SU-DHL-6 (cell line): ENCODE measurements around the gene DSTYK.
"Not testable (repeated sequence)": the region's sequence is repeated elsewhere in the genome, so short reads cannot be mapped to it uniquely, and the experiment has no call there.

Experiments used
- H2AFZ ChIP-seq: fragments of 200-600 bp; sonication (generic); 2 replicates; pipeline ENCODE4 v1.6.1; 2014; ENCODE audit warnings: low read depth, mild to moderate bottlenecking, moderate library complexity, mixed read lengths, antibody characterized with exemption, low read length; ENCODE audit not compliant: severe bottlenecking
- H3F3A ChIP-seq: fragments of 200-600 bp; shearing (Covaris generic); 2 replicates; pipeline ENCODE4 v1.6.0; 2016; ENCODE audit warnings: antibody characterized with exemption, mild to moderate bottlenecking; ENCODE audit not compliant: insufficient read depth
- H3K27ac ChIP-seq: fragments of 200-600 bp; sonication (generic); 2 replicates; pipeline ENCODE4 v1.5.1; 2016; ENCODE audit warnings: low read depth, mild to moderate bottlenecking, low read length, moderate library complexity, mixed read lengths
- H3K27me3 ChIP-seq: fragments of 200-600 bp; sonication (generic), shearing (Covaris generic); 2 replicates; pipeline ENCODE4 v1.6.0; 2014; ENCODE audit warnings: mild to moderate bottlenecking, low read length
- H3K36me3 ChIP-seq: fragments of 200-600 bp; sonication (generic); 2 replicates; pipeline ENCODE4 v1.6.1; 2014; ENCODE audit warnings: mild to moderate bottlenecking, low read length, mixed read lengths
- H3K4me2 ChIP-seq: fragments of 300-600, 200-600 bp; shearing (Covaris generic), sonication (generic); 2 replicates; pipeline ENCODE4 v1.6.0; 2014; ENCODE audit warnings: low read length, low read depth, mild to moderate bottlenecking; ENCODE audit not compliant: poor library complexity, severe bottlenecking
- H3K4me3 ChIP-seq: fragments of 200-600 bp; sonication (generic); 2 replicates; pipeline ENCODE4 v1.5.1; 2014; ENCODE audit warnings: antibody characterized with exemption, low read length, mild to moderate bottlenecking, mixed read lengths; ENCODE audit not compliant: insufficient read depth, poor library complexity, severe bottlenecking
- H3K79me2 ChIP-seq: fragments of 200-600 bp; sonication (generic); 2 replicates; pipeline ENCODE4 v1.6.1; 2014; ENCODE audit warnings: mild to moderate bottlenecking, low read length, moderate library complexity; ENCODE audit not compliant: insufficient read depth
- H3K9ac ChIP-seq: fragments of 200-600 bp; sonication (generic); 2 replicates; pipeline ENCODE4 v1.7.0; 2014; ENCODE audit warnings: mild to moderate bottlenecking, low read length
- H3K9me2 ChIP-seq: fragments of 200-600 bp; sonication (generic); replicated peaks from 2 replicates; pipeline ENCODE4 v1.6.1; 2014; ENCODE audit warnings: low read length; ENCODE audit not compliant: insufficient read depth
- H3K9me3 ChIP-seq: fragments of 200-600 bp; sonication (generic); 2 replicates; pipeline ENCODE4 v1.6.1; 2014; ENCODE audit warnings: low read length, mixed read lengths; ENCODE audit not compliant: insufficient read depth
- H4K20me1 ChIP-seq: fragments of 200-600 bp; sonication (generic); 2 replicates; pipeline ENCODE4 v1.6.1; 2014; ENCODE audit warnings: low read depth, mild to moderate bottlenecking, antibody characterized with exemption, low read length, moderate library complexity, mixed read lengths
- CTCF ChIP-seq: fragments of 200-600 bp; sonication (generic); IDR thresholded peaks from one replicate; pipeline ENCODE4 v1.5.1; 2017; ENCODE audit warnings: antibody characterized with exemption, mild to moderate bottlenecking, low read length, moderate library complexity; ENCODE audit not compliant: insufficient read depth, poor library complexity, severe bottlenecking
- EZH2phosphoT487 ChIP-seq: fragments of 200-600 bp; sonication (generic), shearing (Covaris generic); conservative IDR thresholded peaks from 2 replicates; pipeline ENCODE4 v1.6.1; 2018; ENCODE audit warnings: mild to moderate bottlenecking, antibody characterized with exemption, low read length, moderate library complexity, mixed read lengths

Gene DSTYK

GRCh38 chr1:205161076-205161475 lies 50.4 kb downstream of the DSTYK start:
- no peaks in the 10 kb centered on the region for H3K9me2 ChIP-seq
- TF ChIP-seq CTCF (no peak), EZH2phosphoT487 (no peak)
- no peak overlapping the region for H3K4me3 ChIP-seq
- H3K27me3 ChIP-seq: no peaks in the 10 kb centered on the region
- H2AFZ ChIP-seq: no peak overlapping the region
- no peaks in the 10 kb centered on the region for H3F3A ChIP-seq
- H3K27ac ChIP-seq: no peak overlapping the region
- no peak overlapping the region for H3K9ac ChIP-seq
- H3K36me3 ChIP-seq: peaks cover 14% of the 10 kb centered on the region
- H3K79me2 ChIP-seq: no peaks in the 10 kb centered on the region
- no peaks in the 10 kb centered on the region for H4K20me1 ChIP-seq
- H3K9me3 ChIP-seq: peaks cover 4% of the 10 kb centered on the region
- H3K4me2 ChIP-seq: no peak overlapping the region

GRCh38 chr1:205158048-205158616 lies 53.4 kb downstream of the DSTYK start:
- H3K4me3 ChIP-seq: no peak overlapping the region
- no peak overlapping the region for H3K4me2 ChIP-seq
- H3K9me2 ChIP-seq: no peaks in the 10 kb centered on the region
- peaks cover 10% of the 10 kb centered on the region for H3K9me3 ChIP-seq
- no peak for TF ChIP-seq EZH2phosphoT487
- no peak for TF ChIP-seq CTCF
- no peaks in the 10 kb centered on the region for H4K20me1 ChIP-seq
- no peak overlapping the region for H3K9ac ChIP-seq
- no peaks in the 10 kb centered on the region for H3K27me3 ChIP-seq
- H2AFZ ChIP-seq: no peak overlapping the region
- H3K79me2 ChIP-seq: no peaks in the 10 kb centered on the region
- no peaks in the 10 kb centered on the region for H3F3A ChIP-seq
- H3K36me3 ChIP-seq: peaks cover 17% of the 10 kb centered on the region
- H3K27ac ChIP-seq: no peak overlapping the region

DNA sequence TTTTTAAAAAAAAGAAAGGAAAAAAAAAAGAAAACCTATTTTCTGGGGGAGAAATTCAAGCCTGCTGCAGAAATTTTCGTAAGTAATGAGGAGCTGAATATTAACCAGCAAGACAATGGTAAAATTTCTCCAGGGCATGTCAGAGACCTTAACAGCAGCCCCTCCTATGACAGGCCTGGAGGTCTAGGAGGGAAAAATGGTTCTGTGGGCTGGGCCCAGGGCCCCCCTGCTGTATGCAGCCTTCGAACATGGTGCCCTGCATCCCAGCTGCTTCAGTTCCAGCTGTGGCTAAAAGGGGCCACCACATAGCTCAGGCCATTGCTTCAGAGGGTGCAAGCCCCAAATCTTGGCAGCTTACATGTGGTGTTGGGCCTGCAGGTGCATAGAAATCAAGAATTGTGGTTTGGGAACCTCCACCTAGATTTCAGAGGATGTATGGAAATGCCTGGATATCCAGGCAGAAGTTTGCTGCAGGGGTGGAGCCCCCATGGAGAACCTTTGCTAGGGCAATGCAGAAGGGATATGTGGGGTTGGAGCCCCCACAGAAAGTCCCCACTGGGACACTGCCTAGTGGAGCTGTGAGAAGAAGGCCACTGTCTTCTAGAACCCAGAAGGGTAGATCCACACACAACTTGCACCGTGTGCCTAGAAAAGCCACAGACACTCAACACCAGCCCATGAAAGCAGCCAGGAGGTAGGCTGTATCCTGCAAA lies 55.7 kb downstream of the DSTYK start:
- not testable (repeated sequence) for H3K9me2 ChIP-seq, H3K9ac ChIP-seq, H2AFZ ChIP-seq, H3K27me3 ChIP-seq, H3K4me3 ChIP-seq, H4K20me1 ChIP-seq, H3K4me2 ChIP-seq, H3F3A ChIP-seq, H3K9me3 ChIP-seq, H3K27ac ChIP-seq, H3K79me2 ChIP-seq
- peaks cover 17% of the 10 kb centered on the region for H3K36me3 ChIP-seq

- Histone ChIP-seq H3K9me3 (peaks cover 10% of the 10 kb centered on the region), H3K4me3 (no peak overlapping the region), H3K79me2 (no peaks in the 10 kb centered on the region), H3K27me3 (no peaks in the 10 kb centered on the region), H4K20me1 (no peaks in the 10 kb centered on the region), H3K36me3 (peaks cover 11% of the 10 kb centered on the region), H3K9ac (no peak overlapping the region), H3F3A (no peaks in the 10 kb centered on the region), H2AFZ (no peak overlapping the region), H3K4me2 (no peak overlapping the region), H3K9me2 (no peaks in the 10 kb centered on the region), H3K27ac (no peak overlapping the region)
- TF ChIP-seq CTCF: no peak
- TF ChIP-seq EZH2phosphoT487: no peak
Observed at GRCh38 chr1:205152505-205152904, 59.0 kb downstream of the DSTYK start.
